GM20431 (cell line): ENCODE measurements around the gene ATP5ME.
"Not testable (repeated sequence)": the region's sequence is repeated elsewhere in the genome, so short reads cannot be mapped to it uniquely, and the experiment has no call there.

Source experiments
- in situ Hi-C: fragments of 300-500 bp; cut with MseI, MboI; formaldehyde crosslinking; loops from one replicate; pipeline ENCODE4 v1.15.0; 2020; ENCODE audit warnings: low sequenced_read_pairs; ENCODE audit not compliant: unreplicated experiment

Gene ATP5ME

GRCh38 chr4:673349-674091, 556 bp downstream of the ATP5ME start:
- in situ Hi-C loops: no loop called here

GRCh38 chr4:671769-672168, 2.3 kb downstream of the ATP5ME start:
- in situ Hi-C loops: no loop called here

DNA sequence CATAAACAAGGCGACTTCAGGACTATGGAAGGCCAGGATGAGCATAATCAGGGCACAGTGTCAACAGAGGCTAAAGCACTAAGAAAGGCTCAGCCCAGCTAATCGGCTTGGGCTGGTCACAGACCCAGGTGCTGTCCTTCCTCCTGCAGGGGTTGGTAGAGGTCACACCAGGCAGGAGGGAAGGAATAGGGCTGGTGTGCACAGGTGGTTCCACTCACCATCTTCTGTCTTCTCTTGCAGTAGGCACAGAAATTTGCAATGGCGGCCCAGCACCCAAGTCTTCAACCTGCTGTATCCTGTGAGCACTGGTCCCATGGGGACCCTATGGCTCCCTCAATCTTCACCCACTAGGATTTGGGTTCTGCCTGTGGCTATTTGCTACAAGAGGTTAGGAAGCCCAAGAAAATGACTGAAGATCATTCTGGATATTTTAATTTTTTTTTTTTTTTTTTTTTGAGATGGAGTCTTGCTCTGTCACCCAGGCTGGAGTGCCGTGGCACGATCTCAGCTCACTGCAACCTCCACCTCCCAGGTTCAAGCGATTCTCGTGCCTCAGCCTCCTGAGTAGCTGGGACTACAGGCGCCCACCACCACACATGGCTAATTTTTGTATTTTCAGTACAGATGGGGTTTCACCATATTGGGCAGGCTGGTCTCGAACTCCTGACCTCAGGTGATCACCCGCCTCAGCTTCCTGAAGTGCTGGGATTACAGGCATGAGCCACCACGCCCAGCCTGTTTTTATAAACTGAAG, 4.1 kb downstream of the ATP5ME start:
- in situ Hi-C loops: not testable (repeated sequence)

GRCh38 chr4:668219-668618, 5.9 kb downstream of the ATP5ME start:
- in situ Hi-C loops: not testable (repeated sequence)

- in situ Hi-C loops: no loop called here
Observed at GRCh38 chr4:667545-667925, 6.5 kb downstream of the ATP5ME start.

DNA sequence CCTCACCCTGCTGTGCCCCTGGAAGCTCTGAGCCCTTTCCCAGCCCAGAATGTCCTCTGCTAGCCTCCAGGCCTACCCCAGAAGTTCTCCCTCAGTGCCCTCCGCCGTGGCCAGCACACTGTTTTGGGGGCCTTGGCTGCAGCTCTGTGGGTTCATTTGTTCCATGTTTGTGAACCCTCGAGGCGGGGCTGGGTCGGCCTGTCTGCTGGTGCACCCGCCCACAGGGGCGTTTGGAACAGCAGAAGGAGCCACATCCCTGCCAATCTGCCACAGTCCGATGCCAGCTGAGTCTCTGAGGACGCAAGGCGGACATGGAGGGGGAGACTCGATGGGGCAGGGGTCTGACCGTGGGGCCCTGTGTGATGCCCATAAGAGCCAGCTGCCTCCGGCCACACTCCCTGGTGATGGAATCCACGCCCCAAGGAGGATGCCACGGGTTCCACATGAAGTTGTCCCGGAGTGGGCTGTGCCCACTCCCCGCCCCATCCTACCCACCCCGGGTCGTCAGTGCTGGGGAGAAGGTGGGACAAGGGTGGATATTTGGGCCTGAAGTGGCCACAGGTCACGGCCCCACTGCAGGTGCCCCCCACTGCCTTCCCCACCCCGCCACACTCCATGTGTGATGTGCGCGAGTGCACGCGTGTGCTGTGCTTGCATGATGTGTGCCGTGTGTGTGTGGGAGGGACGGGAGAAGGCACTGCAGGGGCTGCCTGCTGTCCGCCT, 7.1 kb downstream of the ATP5ME start:
- in situ Hi-C loops: no loop called here

- in situ Hi-C loops: no loop called here
Observed at GRCh38 chr4:666436-666810, 7.7 kb downstream of the ATP5ME start.

GRCh38 chr4:665751-666435, 8.2 kb downstream of the ATP5ME start:
- in situ Hi-C loops: no loop called here

- in situ Hi-C loops: no loop called here
Observed at GRCh38 chr4:665381-665750, 8.7 kb downstream of the ATP5ME start.

GRCh38 chr4:664713-665231, 9.3 kb downstream of the ATP5ME start:
- in situ Hi-C loops: no loop called here

- in situ Hi-C loops: no loop called here
Observed at GRCh38 chr4:663438-664428, 10.3 kb downstream of the ATP5ME start.

- in situ Hi-C loops: no loop called here
Observed at GRCh38 chr4:663046-663437, 11.0 kb downstream of the ATP5ME start.

DNA sequence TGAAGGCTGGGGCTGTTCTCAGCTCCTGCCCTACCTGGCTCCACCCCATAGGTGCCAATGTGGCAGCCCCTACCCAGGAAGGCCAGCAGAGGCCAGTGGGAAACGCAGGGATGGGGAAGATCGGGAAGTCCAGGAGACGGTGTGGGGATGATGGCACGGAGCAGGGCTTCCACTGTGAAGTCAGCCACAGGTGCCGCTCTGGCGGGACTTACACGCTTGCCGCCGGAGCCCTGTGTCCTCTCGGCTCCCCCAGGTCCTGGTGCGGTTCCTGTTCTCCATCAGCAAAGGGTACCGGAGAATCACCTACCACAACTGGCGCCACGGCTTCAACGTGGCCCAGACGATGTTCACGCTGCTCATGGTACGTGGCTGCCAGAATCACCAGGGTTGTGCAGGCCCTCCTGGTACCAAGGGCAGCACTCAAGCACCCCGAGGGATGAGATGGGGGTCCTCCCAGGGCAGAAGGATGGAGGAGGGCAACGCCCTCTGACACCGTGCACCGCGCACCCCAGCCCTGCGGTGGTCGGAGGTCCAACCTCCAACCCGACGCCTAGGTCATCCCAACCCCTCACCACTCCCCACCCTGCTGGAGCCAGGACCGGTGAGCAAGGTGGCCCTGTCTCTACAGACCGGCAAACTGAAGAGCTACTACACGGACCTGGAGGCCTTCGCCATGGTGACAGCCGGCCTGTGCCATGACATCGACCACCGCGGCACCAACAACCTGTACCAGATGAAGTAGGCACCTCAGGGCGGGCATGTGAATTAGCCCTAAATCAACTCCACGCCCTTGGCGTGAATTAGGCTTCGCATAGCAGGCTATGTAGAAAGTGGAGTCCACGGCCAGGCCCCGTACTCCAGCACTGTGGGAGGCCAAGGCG, 12.0 kb downstream of the ATP5ME start:
- in situ Hi-C loops: no loop called here

DNA sequence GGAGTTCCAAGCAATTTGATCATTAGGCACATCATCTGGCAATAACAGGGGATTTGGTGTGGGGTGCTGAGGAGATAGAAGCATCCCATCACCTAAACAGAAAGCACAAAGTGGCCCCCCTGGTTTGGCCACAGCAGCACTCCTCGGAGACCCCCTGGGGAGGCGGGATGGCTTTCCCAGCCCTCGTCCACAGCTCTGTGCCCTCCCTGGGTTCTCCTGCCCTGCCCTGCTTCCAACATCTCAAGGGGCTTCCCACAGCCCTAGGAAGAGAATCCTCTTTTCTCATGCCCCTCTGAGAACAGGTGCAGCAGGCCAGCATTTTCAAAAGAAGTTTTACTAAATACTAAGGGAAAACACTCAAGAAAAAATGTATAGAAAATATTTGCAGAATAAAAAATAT, 12.8 kb downstream of the ATP5ME start:
- in situ Hi-C loops: no loop called here

- in situ Hi-C loops: no loop called here
Observed at GRCh38 chr4:660401-660800, 13.7 kb downstream of the ATP5ME start.

- in situ Hi-C loops: no loop called here
Observed at GRCh38 chr4:659851-660250, 14.2 kb downstream of the ATP5ME start.

DNA sequence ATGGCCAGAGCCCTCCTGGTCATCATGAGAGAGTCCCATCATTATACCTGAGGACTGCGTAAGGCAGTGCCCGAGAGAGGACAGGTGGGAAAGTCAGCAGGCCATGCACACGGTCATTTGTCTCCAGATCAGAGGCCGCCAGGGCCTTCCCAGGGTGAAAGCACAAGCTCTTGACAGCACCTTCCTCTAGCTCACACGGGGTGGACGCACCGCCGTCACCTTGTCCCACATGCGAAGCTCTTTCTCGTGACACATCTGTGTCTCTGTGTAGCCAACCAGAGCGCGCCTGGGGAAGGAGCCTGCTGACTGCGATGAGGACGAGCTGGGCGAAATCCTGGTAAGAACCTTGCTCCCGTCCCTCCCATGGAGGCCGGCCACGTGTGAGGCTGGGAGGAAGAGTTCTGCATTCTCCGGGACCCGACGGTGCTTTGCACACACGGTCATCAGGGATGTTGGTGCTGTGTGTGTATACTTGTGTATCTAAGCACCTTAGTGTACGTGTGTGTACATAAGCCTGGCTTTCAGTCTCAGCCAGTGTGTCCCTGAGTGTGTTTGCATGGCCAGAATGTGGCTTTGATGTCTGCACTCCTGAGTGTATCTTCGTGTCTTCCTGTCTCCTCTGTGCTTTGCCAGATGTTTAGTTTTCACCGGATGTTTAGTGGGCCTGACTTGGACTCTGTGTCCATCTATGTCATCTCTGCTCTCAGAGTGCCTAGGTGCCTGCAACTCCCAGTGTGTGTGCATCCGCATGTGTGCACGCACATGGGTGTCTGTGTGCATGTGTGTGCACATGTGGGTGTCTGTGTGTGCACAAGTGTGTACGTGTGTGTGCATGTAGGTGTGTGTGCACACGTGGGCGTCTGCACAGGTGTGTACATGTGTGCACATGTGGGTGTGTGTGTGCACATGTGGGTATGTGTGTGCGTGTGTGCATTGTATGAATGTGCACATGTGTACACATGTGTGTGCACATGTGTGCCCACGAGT, 15.1 kb downstream of the ATP5ME start:
- in situ Hi-C loops: no loop called here
